Stimulated activated CD4-positive, alpha-beta T cell treated with anti-CD3 and anti-CD28 coated beads, Interleukin-1b, Interleukin-23, amount 100 ng/mL, for 48 hours (primary cell): ENCODE data around the gene ISL1.

Experiments
- DNase-seq: peaks from one replicate; pipeline ENCODE4 v3.0.0-alpha.2; 2020

ISL1 gene

DNA sequence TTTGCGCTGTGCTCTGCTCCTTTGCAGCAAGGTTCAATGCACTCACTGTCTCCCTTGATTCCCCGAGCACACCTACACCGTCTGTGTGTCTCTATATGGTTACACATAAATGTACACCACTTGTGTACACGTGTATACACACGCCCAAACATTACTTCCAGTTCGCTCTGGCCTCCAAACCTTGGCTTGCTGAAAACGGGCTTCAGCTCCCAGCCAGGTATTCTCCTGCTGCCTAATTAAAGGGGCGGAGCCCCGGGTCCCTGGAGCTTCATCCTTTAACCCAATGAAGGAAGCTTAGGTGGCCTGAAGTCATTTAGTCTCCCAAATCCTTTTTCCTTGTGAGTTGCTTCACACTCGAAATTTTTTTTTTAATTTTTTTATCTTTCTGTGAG lies 4.6 kb downstream of the ISL1 start:
- no peak for DNase-seq

DNA sequence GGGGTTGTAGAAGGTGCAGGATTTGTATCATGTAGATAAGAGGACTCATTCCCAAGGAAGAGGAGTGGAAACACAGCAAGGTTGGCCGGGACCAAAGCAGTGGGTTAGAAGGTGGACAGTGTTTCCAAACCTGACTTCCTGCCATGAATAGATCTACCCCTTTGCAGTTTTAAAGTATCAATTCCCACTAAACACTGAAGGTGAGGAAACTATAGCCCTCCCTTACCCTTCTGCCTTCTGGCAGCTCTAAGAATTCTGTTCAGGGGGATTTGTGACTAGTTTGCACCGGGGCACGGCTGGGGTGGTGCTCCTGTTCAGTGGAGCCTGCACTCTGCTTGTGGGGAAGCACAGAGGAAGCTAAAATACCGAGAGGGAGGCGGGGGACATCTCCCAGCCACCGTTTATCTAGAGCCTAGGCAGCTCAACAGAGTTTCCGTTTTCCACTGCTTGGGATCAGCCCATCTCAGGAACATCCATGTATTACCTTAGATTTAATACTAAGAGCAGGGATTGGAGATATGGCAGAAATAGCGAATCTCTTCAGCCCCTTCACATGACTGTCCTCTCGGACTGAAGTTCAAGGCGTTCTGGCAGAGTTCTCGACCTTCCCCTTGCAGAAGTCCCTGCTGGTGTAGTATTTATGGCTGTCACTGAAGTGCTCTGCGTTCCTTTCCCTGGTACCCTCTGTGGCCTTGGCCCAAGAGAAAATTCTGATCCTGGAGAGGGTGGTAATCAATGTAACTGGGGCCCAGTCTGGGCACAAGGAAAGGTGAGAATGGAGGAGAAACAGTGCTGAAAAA lies 5.4 kb downstream of the ISL1 start:
- no peak for DNase-seq

GRCh38 chr5:51389288-51389576 lies 6.0 kb downstream of the ISL1 start:
- DNase-seq, result no peak

- no peak for DNase-seq
Observed at GRCh38 chr5:51389577-51390463, 6.6 kb downstream of the ISL1 start.

GRCh38 chr5:51391175-51391574 lies 7.9 kb downstream of the ISL1 start:
- no peak for DNase-seq

GRCh38 chr5:51392689-51393199 lies 9.5 kb downstream of the ISL1 start:
- no peak for DNase-seq

DNA sequence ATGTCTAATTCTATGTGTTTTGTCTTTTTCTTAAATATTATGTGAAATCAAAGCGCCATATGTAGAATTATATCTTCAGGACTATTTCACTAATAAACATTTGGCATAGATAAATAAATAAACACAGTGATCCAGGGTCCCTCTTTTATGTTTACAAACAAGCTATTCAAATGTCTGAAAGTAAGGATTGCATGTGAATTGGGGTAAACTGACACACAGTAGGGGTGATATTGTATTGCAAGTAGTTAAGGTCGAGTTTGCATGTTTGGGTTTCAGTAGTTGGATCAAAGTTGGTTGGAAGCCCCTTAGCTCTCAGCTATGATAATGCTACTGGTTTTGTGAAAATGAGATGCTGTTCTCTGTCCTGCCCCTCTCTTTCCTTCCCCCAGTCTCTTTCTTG lies 11.4 kb downstream of the ISL1 start:
- DNase-seq, result no peak

- DNase-seq, result no peak
Observed at GRCh38 chr5:51395245-51395644, 12.0 kb downstream of the ISL1 start.

- DNase-seq, result no peak
Observed at GRCh38 chr5:51395666-51396356, 12.6 kb downstream of the ISL1 start.

- DNase-seq, result no peak
Observed at GRCh38 chr5:51396797-51397196, 13.5 kb downstream of the ISL1 start.

DNA sequence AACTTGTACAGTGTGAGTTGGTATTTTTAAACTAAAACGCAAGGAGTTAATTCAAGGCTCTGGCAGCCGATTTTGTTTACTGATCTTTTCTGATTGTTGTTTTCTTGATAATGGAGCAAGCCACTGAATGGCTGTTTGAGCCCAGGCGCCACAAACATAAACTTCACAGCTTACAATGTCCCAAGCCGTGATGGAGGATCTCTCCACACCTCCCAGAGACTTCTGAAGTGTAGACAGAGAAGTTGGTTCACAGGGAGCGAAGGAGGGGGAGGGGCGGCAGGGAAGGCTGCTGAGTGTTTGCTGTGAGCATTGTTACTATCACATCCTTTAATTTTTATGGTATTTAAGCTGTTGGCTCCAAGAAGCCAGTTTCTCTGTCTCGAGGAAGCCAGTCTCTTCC lies 14.7 kb downstream of the ISL1 start:
- no peak for DNase-seq

- DNase-seq, result no peak
Observed at GRCh38 chr5:51398875-51399642, 15.8 kb downstream of the ISL1 start.

DNA sequence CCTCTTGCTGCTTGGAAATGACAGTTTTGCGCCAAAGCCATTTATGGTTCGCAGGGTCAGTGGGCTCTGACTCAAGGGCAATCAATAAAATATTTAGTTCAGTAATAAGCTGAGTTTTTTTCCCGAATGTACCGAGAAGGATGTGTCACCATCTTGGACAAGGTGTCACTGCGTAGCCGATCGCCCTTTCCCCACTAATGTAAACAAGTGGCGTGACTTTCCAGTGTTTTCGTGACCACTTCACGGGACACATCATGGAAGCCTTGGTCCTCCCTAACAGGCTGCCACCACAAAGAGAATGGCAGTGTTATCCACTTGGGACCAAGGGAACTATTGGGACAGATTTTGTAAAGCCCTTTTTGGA lies 16.4 kb downstream of the ISL1 start:
- no peak for DNase-seq

GRCh38 chr5:51404255-51404654 lies 21.0 kb downstream of the ISL1 start:
- no peak for DNase-seq

DNA sequence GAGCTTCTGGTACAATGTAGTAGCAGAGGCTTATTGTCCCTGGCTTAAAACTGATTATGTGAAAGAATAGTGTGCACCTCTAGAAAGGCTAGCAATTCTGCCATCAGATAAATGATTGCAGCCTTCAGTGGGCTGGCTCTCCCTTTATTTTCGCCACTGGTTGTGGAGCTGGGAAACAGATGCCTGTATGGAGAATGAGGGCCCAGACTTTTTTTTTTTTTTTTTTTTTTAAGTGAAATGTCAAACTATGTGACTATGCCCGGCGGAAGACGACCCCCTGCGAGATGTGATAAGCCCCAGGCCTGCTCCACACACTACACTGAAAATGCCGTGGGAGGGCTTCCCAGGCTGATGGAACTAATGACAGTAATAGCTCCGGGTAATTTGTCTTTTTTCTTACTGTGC lies 28.7 kb downstream of the ISL1 start:
- no peak for DNase-seq

DNA sequence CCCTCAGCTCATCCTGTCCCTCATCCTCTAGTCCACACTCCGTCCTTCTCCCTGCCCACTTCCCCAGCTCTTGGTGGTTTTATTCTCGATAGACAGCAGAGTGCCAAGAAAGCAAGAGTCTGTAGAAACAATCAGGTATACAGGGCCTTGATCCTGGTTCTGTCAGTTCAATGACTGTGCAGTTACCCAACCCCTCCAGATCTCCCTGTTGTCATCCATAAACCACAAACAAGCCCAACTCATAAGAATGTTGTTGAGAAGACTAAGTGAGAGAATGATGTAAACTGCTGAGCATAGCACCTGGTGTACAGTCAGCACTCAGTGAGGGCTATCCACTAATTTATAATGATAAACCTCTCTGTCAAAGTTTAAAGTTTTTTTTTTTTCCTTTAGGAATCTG lies 31.3 kb downstream of the ISL1 start:
- no peak for DNase-seq

DNA sequence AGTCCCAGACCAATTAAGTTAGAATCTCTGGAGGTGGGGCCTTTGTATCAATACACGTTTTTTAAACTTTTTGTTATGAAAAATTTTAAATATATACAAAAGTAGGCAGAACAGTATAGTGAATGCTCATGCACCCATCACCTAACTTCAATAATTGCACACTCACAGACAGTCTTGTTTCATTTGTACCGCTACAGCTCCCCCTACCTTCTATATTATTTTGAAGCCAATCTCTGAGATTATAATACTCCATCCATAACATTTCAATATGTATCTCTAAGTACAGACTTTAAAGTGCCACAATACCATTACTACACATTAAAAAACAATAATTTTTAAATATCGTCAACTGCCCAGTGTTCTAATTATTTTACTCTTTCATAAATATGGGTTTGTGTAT lies 32.9 kb downstream of the ISL1 start:
- DNase-seq, result no peak

DNA sequence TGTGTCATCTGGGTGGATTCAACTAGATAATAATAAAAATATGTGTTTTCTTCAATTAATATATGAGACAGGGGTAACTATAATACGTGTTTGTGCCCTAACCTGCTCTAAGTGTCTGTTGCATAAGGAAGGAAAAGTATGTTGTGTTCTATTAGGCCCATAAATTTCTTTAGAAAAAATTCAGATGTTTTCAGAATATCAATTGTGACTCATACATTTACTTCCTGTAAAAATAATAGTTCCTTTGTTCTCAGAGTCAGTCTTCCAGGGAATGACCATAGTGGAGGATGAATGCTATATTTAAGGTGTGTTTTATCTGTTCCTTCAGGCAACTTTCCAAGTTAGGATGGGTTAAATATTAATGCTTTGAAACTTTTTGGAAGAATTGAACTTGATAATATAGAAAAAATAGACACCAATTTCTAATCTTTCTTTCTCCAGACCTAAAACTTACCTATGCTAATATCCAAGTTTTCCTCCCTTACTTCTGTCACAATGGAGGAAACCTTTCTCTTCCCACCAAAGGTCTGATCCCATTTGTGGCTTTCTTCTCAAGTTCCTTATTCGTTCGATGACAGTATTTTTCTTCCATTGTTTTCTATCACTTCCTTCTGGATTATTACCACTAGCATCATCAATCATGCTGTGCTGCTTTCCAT lies 49.9 kb downstream of the ISL1 start:
- DNase-seq, result no peak

GRCh38 chr5:51439232-51439631 lies 56.0 kb downstream of the ISL1 start:
- no peak for DNase-seq
